HL-60 (cell line): Measurements from ENCODE around the gene SETBP1.

Experiments
- DNase-seq, 2 experiments: peaks; one replicate each; pipeline ENCODE4 v3.0.0-alpha.2; 2010 to 2020; ENCODE audit warnings: low read depth in 1 of 2, low spot score in 1 of 2
- H3K27ac ChIP-seq: fragments of 250-450 bp; sonication (Bioruptor Pico); replicated peaks from 2 replicates; pipeline ENCODE4 v1.5.1; 2020; ENCODE audit warnings: mild to moderate bottlenecking, moderate library complexity
- H3K27me3 ChIP-seq: fragments of 250-450 bp; sonication (Bioruptor Pico); 2 replicates; pipeline ENCODE4 v1.5.1; 2021; ENCODE audit warnings: mild to moderate bottlenecking, moderate library complexity; ENCODE audit not compliant: insufficient read depth, poor library complexity, severe bottlenecking
- H3K4me3 ChIP-seq: replicated peaks from 2 replicates; pipeline ENCODE4 v1.5.1; 2011; ENCODE audit warnings: mild to moderate bottlenecking, control low read depth, low read length; ENCODE audit not compliant: insufficient read depth
- CTCF ChIP-seq: IDR thresholded peaks from one replicate; pipeline ENCODE4 v1.5.1; 2011; ENCODE audit warnings: low read length, control low read depth, inconsistent platforms; ENCODE audit not compliant: insufficient read depth
- GABPA ChIP-seq: IDR thresholded peaks from 2 replicates; pipeline ENCODE4 v1.6.1; 2012; ENCODE audit warnings: low read depth
- POLR2AphosphoS5 ChIP-seq: IDR thresholded peaks from 2 replicates; pipeline ENCODE4 v1.6.1; 2012; ENCODE audit warnings: low read depth
- SPI1 ChIP-seq: IDR thresholded peaks from 2 replicates; pipeline ENCODE4 v1.6.1; 2012; ENCODE audit warnings: low read depth, mild to moderate bottlenecking, borderline replicate concordance
- TF ChIP-seq, protein P1 (sequence below): IDR thresholded peaks from 2 replicates; pipeline ENCODE4 v1.6.1; 2012; ENCODE audit warnings: low read depth; ENCODE audit not compliant: insufficient replicate concordance

SETBP1 gene

GRCh38 chr18:44862112-44862511 lies 181.4 kb downstream of the SETBP1 start:
- no peak for DNase-seq
- TF ChIP-seq, protein P1, sequence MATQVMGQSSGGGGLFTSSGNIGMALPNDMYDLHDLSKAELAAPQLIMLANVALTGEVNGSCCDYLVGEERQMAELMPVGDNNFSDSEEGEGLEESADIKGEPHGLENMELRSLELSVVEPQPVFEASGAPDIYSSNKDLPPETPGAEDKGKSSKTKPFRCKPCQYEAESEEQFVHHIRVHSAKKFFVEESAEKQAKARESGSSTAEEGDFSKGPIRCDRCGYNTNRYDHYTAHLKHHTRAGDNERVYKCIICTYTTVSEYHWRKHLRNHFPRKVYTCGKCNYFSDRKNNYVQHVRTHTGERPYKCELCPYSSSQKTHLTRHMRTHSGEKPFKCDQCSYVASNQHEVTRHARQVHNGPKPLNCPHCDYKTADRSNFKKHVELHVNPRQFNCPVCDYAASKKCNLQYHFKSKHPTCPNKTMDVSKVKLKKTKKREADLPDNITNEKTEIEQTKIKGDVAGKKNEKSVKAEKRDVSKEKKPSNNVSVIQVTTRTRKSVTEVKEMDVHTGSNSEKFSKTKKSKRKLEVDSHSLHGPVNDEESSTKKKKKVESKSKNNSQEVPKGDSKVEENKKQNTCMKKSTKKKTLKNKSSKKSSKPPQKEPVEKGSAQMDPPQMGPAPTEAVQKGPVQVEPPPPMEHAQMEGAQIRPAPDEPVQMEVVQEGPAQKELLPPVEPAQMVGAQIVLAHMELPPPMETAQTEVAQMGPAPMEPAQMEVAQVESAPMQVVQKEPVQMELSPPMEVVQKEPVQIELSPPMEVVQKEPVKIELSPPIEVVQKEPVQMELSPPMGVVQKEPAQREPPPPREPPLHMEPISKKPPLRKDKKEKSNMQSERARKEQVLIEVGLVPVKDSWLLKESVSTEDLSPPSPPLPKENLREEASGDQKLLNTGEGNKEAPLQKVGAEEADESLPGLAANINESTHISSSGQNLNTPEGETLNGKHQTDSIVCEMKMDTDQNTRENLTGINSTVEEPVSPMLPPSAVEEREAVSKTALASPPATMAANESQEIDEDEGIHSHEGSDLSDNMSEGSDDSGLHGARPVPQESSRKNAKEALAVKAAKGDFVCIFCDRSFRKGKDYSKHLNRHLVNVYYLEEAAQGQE, result no peak
- TF ChIP-seq SPI1 (no peak), CTCF (no peak)
- Histone ChIP-seq H3K4me3 (no peak overlapping the region), H3K27me3 (peaks cover 19% of the 10 kb centered on the region), H3K27ac (no peak overlapping the region)

DNA sequence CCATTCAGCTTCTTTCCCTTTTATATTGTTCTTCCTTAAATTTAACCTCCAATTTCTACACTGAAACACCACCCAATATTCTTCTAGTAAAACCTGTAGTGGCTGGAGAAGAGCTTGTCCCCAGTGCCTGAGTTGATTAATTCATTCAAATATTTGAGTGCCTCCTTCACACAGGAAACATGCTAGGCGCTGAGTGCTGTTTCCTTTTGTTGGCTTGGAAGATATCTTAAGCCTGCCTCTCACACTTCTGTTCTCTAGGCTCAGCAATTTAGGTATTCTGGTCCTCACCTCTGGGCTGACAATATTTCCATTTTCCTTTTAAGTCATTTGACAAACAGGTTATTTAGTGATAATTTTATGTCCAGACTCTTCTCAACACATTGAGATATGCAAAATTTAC lies 185.4 kb downstream of the SETBP1 start:
- Histone ChIP-seq H3K27ac (no peak overlapping the region), H3K4me3 (no peak overlapping the region), H3K27me3 (peaks cover 12% of the 10 kb centered on the region)
- no peak for DNase-seq
- no peak for TF ChIP-seq SPI1
- no peak for TF ChIP-seq CTCF
- TF ChIP-seq, protein P1, result no peak
- no peak for TF ChIP-seq GABPA
- no peak for TF ChIP-seq POLR2AphosphoS5

- peaks cover 9% of the 10 kb centered on the region for H3K27me3 ChIP-seq
- DNase-seq, result no peak
- TF ChIP-seq, protein P1, result no peak
- TF ChIP-seq POLR2AphosphoS5, result no peak
- TF ChIP-seq GABPA, result no peak
- no peak for TF ChIP-seq CTCF
- TF ChIP-seq SPI1, result no peak
- H3K27ac ChIP-seq, result no peak overlapping the region
- H3K4me3 ChIP-seq, result no peak overlapping the region
Measured at GRCh38 chr18:44869533-44869932, 188.8 kb downstream of the SETBP1 start.
